Measurements from ENCODE around the gene DYNLT4.
"Not testable (repeated sequence)": the region's sequence is repeated elsewhere in the genome, so short reads cannot be mapped to it uniquely, and the experiment has no call there.

DYNLT4 gene, protein sequence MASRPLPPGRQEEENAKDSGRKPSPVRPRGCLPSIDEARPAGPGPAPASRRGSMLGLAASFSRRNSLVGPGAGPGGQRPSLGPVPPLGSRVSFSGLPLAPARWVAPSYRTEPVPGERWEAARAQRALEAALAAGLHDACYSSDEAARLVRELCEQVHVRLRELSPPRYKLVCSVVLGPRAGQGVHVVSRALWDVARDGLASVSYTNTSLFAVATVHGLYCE

DNA sequence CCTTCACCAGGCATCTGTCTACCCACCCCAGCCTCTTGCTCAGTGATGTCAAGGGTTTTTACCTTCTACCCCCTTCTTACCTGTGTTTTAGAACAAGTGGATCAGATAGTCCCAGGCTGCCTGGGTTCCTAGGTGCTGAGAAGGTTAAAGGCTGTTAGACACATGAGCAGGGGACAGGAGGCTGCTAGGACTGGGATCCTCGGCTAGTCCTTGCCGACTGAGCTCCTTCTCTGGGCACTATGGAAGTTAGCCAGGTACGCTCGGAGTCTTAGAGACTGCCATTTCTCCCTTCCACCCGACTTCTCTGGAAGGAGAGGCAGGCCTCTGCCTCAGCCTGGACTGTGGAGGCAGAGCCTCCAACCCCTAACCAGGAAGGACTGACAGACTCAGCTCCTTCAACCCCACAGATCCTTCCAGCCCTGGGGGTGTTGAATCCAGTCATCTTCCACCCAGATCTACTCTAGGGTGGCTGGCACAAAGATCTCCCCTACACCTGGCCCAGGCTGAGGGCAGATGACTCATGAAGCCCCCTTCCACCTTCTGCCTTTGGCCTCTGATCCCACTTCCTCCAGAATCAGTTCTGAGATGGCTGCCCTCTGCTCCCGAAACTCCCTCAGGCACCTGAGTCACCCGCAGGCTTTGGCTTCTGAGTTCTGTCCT is at the start of gene DYNLT4:
Gene DYNLT4 (minus strand): TSS at position 648 of the 660 bp plus-strand sequence. CDS start 683 bp downstream, outside the sequence.
- DNase-seq (ENCODE audit: low spot score): no peak

DNA sequence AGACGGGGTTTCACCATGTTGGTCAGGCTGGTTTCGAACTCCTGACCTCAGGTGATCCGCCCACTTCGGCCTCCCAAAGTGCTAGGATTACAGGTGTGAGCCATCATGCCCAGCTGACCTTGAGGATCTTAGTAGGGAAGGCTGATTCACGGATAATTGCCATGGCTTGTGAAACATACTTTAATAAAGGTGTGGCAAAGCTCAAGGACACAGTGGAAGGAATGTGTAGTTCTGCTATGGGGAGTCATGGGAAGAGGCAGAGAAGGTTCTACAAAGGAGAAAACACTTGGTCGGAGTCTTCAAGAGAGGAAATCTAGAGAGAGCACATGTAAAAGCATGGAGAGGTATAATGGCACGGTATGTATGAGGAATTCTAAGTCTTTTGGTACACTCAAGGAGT is 48.6 kb upstream of the DYNLT4 start:
- DNase-seq (ENCODE audit: low spot score): no peak

DNA sequence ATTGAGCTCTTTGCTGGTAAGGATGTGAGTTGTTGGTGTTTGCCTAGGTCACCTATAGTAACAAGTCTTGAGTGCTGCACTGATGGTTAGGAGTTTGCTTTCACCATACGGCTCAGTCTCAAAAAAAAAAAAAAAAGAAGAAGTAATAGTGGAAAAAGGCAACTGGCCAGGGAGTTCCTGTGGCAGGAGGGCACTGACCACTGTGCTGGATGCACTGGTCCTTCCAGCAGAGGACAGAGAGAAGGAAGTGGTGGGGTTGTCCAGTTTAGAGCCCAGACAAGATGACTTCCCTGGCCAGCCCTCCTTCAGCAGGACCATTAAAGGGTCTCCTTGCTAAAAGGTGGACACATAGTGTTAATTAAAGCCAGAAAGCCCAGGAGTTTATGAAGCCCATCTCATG is 47.8 kb upstream of the DYNLT4 start:
- no peak for DNase-seq (ENCODE audit: low spot score)

DNA sequence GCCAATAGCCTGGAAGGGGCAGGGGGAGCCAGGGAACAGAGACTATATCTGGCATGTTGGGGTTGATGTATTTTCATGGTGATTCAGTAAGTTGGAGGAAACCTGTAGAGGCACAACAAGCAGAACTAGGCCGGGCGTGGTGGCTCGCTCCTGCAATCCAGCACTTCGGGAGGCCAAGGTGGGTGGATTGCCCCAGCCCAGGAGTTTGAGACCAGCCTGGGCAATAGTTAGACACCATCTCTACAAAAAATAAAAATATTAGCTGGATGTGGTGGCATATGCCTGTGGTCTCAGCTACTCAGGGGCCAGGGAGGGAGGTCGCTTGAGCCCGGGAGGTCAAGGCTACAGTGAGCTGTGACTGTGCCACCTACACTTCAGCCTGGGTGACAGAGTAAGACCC is 46.0 kb upstream of the DYNLT4 start:
- no peak for DNase-seq (ENCODE audit: low spot score)

DNA sequence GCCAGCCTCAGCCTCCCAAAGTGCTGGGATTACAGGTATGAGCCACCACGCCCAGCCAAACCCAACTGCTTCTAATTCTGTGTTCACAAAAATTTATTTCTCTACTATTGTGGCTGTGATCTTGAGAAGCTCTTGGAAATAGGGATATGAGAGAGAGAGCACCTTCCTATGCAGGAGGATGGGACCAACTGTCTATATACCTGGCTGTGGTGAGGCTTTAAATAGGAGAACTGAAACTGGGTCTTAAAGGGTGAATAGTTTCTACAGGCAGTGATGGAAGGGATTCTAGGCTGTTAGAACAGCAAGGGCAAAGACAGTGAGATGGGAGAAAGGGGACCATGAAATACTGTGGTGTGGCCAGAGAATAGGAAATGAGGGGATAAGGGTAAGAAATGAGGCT is 44.2 kb upstream of the DYNLT4 start:
- no peak for DNase-seq (ENCODE audit: low spot score)

DNA sequence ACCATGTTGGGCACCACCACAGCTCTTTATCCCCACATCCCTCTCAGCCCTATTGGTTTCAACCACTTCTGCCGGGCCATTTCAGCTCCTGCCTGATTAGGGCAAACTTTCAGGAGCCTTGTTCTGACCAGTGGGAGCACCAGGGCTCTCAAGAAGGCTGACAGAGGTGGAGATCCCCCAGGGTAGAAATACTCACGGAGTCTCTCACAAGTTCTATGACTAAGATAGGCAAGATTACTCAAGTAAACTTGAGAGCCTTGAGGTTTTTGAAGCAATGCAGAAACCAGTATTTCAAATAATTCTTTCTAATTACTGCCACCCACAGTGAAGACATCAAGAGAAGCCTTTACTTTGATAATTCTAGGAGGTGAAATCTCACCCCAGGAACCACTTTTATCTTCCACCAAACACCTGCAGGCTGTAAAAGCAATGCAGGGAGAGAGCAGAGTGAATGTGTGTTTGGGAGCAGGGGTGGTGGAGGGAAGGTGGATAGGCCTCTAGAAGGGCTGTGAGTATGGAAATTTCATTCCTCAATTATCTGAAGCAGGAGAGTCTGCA is 42.5 kb upstream of the DYNLT4 start:
- DNase-seq (ENCODE audit: low spot score): no peak

DNA sequence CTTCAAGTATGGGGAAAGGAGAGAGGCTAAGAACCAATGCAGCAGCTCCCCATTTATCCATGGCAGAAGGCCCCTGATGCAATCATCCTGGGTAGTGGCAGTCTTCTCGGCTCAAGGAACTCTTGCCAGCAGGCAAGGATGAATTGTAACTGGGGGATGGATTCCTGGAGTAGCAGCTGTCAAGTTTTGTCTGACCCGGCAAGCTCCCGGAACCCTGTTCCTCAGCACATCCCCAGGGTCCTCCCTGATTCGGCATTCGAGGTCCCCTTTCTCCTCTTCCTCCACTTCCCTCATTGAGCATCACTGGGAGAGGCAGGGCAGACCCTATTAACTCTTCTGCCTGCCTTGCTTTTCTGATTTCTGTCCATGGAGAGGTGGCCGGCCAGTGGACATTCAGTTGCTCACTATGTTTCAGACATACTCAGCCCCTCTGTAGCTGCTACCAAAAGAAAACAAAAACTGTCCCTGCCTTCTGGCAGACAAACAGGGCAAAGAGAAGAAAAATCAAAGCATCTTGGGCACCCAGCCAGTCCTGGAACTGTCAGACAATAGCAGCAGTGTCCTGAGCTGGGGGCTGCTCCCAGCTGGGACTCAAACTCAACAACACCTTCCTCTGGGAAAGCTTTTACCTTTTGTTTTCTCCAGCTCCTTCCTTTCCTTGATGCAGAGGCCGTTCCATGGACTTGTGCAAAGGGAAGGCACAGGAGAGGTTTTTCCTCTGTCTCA is 41.5 kb upstream of the DYNLT4 start:
- DNase-seq (ENCODE audit: low spot score): no peak

DNA sequence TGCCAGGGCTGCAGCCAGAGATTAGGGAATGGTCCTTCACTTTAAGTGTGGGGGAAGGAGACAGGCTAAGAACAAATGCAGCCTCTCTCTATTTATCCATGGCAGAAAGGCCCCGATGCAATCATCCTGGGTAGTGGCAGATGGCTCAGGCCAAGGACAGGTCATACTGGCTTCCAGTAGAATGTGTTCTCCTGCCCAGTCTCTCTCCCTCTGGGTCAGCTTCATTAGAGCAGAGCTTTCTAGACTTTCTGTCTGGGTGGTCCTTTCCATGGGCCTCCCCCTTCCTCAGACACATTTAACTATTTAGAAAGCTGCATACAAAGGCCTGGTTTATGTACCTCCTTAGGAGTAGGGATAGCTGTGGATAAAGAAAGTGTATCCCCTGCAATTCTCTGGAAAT is 40.7 kb upstream of the DYNLT4 start:
- no peak for DNase-seq (ENCODE audit: low spot score)

DNA sequence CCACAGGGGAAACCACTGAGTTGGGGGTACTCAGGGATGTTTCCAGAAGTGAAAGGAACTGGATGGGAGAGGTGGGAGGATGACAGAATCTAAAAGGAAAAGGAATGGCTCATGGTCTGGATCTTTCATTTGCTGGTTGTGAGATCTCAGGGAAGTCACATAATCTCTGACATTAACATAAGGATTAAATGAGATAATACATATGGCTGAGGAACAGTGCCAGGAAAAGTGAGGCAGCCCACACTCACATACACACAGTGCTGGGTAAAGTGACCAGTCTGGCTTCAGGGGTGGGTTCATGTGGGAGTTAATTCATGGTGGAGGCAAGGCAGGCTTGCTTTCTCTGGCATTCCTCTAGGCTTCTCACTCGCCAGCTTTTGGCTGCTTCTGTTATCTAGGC is 39.8 kb upstream of the DYNLT4 start:
- no peak for DNase-seq (ENCODE audit: low spot score)

DNA sequence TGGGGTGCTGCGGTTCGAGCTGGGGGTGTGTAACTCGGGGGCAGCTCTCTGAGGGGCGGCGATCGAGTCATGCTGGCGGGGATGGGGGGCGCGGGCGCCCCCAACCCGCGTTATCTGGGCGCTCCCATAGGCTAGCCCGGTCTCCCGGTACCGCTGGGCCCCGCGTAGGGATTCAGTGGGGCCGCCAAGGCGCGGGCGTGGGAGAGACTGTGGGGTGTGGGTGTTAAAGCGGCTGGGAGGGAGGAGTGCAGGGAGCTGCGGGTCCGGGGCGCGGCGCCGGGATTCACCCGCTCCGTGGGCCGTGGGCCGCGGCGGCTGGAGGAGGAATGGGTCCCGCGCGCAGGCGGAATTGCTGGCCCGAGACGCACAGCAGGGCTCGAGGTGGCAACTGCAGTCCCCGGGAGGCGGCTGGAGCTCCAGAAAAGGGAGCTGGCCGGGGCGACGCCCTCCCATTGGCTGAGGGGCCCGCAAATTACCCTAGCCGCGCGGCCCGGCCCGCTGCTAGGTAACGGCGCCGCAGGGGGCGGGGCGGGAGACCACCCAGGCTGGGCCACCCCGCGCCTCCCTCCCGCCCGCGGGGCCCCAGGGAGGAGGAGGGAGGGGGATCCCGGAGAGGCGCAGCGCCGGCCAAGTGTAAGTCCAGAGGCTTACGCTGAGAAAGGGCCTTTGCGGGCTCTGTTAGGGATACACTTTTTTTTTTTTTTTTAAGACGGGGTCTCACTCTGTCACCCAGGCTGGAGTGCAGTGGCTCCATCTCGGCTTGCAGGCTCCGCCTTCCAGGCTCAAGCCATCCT is 35.9 kb upstream of the DYNLT4 start, which contains the start of gene PTCH2:
Gene PTCH2 (minus strand): TSS at position 392 of the 794 bp plus-strand sequence. CDS start 321 bp downstream, at position 71.
- peak; percentile 43 for DNase-seq (ENCODE audit: low spot score)

DNA sequence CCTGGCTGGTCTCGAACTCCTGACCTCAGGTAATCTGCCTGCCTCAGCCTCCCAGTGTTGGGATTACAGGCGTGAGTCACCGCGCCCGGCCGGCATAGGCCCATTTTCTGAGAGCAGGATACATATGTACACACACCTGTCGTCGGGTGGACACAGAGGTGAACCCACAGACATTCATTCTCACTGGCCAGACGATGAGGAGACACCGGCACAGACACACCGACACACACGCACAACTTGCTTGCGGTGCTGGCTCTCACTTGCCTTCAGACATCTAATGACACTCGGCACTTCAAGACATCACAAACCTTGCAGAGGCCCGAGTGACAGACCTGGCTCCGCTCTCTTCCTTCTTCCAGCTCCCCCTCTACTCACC is 35.3 kb upstream of the DYNLT4 start:
- no peak for DNase-seq (ENCODE audit: low spot score)

DNA sequence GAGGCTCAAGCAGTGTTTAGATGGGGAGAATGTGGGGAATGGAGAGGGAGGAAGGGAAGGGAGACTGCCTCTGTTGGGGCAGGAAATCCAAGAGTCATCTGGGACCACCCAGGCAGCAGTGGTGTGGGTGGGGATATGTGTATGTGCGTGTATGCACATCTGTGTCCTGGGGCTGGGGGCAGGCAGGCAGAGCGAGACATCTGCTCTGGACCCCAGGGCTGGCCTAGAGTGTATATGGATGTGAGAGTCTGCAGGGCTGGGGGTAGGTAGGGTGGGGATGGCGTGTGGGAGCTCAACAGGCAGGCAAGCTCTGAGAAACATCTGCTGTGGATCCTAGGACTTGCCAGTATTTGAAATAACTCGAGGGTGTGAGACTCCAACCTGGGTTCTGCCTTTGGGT is 32.4 kb upstream of the DYNLT4 start:
- no peak for DNase-seq (ENCODE audit: low spot score)

DNA sequence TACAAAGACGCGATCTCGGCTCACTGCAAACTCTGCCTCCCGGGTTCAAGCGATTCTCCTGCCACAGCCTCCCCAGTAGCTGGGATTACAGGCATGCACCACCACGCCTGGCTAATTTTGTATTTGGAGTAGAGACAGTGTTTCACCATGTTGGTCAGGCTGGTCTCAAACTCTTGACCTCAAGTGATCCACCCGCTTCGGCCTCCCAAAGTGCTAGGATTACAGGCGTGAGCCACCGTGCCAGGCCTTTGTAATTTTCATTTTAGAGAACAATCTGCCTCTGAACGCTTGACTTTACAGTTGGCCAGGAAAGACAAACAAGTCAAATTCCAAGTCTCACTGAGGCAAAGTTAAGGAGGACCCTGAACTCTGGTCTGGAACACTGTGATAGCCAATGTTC is 31.1 kb upstream of the DYNLT4 start:
- DNase-seq (ENCODE audit: low spot score): not testable (repeated sequence)

DNA sequence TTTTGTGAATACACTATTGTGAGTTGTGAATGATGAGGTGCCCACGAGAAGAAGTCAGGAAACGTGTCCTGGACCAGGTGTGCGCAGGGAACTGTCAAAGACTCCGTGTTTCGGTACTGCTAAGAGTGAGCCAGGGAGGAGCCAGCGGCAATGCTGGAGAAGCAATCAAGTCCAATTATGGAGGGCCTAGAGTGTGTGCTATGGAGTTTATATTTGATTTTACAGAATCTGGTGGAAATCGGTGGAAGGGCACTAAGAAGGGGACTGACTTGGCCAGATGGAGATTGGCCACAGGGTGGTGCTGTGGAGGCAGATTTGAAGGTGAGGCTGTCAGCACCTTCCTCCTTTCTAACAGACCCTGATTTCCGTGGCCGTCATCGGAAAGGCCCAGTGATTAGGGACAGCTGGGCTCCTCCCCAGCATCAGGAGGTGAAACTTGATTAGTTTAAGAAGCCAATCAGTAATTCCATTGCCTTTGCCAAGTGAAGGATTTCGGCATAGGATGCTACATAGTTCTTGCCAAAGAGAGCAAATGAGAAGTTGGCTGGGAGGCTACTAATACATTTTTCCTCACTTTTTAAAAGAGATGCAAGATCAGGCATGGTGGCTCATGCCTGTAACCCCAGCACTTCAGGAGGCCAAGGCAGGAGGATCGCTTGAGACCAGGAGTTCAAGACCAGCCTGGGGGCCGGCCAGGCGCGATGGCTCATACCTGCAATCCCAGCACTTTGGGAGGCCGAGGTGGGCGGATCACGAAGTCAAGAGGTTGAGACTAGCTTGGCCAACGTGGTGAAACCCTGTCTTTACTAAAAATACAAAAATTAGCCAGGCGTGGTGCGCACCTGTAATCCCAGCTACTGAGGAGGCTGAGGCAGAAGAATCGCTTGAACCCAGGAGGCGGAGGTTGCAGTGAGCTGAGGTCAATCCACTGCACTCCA is 28.9 kb upstream of the DYNLT4 start:
- peak; percentile 79 for DNase-seq (ENCODE audit: low spot score)

DNA sequence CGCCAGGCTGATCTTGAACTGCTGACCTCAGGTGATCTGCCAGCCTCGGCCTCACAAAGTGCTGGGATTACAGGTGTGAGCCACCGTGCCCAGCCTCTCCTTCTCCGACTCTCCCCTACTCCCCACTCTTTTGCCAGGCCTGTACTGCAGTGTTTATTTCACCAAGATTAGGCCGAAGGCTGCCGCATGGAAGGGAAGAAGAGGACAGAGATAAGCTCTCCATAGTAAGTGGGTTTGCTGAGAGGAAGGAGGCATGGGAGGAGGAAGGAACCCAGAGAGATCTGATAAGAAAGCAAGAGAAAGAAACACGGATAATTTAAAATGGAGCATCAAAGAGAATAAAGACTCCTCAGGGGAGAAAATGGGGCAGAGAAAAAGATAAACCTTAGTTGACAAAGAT is 27.2 kb upstream of the DYNLT4 start:
- DNase-seq (ENCODE audit: low spot score): no peak

DNA sequence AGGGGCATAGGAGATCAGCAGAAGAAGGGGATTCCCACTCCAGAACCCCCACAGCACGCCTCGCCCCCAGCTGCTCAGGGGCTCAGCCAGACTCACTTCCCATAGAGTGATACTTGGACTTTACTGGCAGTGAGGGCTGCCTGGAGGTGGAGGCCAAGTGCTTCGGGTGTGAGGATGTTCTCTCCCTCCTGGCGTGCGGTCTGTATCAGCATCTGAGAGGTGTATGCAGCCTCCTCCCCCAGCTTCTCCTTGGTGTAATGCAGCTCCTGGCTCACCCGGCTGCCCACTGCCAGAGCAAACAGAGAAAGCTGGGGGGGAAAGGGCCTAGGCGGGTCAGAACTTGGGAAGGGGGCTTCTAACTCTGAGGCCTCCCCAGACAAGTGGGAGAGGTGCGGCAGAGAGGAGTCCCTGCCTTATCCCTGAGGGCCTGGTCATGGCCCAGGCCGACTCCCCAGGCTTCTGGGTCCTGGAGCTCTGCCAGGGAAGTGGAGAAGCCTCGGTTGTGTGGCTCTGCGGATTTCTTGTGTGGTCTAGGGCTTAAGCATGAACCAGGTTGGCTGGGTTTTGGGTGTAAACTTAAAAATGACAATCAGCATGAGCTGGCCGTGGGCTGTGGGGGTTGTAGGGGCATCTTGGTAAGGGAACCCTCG is 25.0 kb upstream of the DYNLT4 start:
- DNase-seq (ENCODE audit: low spot score): no peak

DNA sequence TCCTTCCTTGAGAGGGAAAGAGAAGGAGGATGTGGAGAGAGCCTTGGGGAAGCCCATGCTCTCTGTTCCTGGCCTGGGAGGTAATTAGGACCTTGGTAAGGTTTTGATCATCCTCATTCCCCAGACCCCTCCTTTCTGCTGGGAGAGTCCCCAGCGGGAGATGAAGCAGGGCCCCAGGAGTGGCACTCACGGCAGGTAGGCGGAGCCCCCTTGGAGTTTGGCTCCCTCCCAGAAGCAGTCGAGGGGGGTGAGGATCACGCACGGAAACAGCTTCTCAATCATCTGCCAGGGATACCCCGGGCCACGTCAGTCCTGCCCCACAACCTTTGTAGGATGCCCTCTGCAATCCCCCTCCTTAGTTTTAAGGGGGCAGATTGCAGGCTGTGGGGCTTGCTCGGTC is 24.4 kb upstream of the DYNLT4 start:
- no peak for DNase-seq (ENCODE audit: low spot score)

DNA sequence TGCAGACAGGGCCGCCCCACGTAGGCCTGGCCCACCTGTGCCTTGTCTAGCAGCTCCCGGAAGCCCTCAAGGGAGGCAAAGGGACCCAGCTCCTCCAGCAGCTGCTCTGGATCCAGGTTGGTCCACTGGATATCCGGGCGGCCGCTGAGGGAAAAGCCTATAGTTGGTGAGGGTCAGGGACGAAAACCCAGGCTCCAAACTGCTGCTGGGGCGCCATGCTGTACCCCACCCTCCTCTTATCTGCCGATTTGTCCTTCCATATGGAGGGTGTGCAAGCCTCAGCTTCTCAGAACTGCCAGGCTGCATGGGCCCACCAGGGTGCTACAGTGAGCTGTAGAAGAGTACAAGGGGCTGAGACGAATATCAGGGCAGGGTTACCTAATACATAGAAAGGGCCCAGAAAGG is 23.8 kb upstream of the DYNLT4 start:
- DNase-seq (ENCODE audit: low spot score): no peak

DNA sequence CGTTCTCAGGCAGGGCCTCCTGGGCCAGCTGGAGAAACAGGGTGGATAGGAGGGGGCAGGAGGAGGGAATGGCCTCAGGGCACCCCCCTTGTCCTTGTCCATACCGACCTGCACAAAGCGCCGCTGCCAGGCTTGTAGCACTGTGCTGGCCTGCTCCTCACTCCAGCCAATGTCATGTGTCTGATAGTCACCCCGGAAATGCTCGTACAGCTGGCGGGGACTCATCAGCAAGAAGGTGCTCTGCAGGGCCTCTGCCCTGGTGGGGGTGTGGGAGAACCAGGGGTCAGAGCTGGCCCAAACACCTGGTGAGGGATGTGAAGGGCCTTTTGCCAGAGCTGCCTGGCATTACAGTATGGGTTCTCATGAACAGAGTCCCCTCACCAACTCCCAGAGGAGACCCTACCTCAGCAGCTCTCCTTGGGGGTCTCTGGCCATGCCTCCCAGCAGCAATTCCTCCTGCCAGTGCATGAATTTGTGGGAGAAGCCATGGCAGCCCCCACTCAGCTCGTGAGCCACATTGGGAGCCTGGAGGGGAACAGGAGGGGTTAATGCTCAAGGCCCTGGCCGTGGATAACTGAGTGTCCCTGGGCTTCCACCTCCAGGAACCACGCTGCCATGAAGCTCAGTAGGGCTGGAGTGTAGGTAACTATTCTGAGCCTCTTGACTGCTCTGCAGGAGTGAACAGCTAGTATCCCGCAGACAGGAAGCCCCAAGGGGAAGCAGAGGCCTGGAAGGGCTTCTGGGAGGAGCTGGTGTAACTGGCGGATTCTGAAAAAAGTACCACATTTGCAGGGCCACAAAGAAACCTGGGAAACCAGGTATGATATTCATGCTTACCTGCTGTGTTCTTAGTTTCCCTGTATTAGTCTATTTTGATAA is 22.6 kb upstream of the DYNLT4 start:
- DNase-seq (ENCODE audit: low spot score): no peak
